Loucy (cell line): ENCODE data around the gene DDN.

ENCODE experiments used
- H2AFZ ChIP-seq: fragments of 200-600 bp; sonication (generic); 2 replicates; pipeline ENCODE4 v1.6.0; 2016; ENCODE audit warnings: antibody characterized with exemption, mild to moderate bottlenecking, low read length, moderate library complexity
- H3F3A ChIP-seq: fragments of 200-600 bp; 2 replicates; pipeline ENCODE4 v1.6.0; 2016; ENCODE audit warnings: antibody characterized with exemption, low read depth, mild to moderate bottlenecking
- H3K27me3 ChIP-seq: fragments of 200-600 bp; sonication (generic); 2 replicates; pipeline ENCODE4 v1.6.1; 2014; ENCODE audit warnings: low read length, mild to moderate bottlenecking; ENCODE audit not compliant: insufficient read depth, poor library complexity, severe bottlenecking
- H3K36me3 ChIP-seq: fragments of 200-600 bp; sonication (generic); 2 replicates; pipeline ENCODE4 v1.6.1; 2016; ENCODE audit warnings: low read length; ENCODE audit not compliant: insufficient read depth
- H3K4me1 ChIP-seq: fragments of 200-600 bp; sonication (generic); 2 replicates; pipeline ENCODE4 v1.5.1; 2014; ENCODE audit warnings: low read length, mild to moderate bottlenecking; ENCODE audit not compliant: insufficient read depth, poor library complexity, severe bottlenecking
- H3K4me2 ChIP-seq: fragments of 200-600 bp; sonication (generic); 2 replicates; pipeline ENCODE4 v1.6.0; 2014; ENCODE audit warnings: antibody characterized with exemption, low read length, low read depth, mild to moderate bottlenecking; ENCODE audit not compliant: poor library complexity, severe bottlenecking
- H3K4me3 ChIP-seq: fragments of 200-600 bp; sonication (generic); 2 replicates; pipeline ENCODE4 v1.5.1; 2014; ENCODE audit warnings: low read length, mild to moderate bottlenecking, mixed read lengths; ENCODE audit not compliant: poor library complexity, severe bottlenecking
- H3K79me2 ChIP-seq: fragments of 200-600 bp; sonication (generic); 2 replicates; pipeline ENCODE4 v1.6.1; 2014; ENCODE audit warnings: low read length; ENCODE audit not compliant: insufficient read depth
- H3K9ac ChIP-seq: fragments of 200-600 bp; sonication (generic); 2 replicates; pipeline ENCODE4 v1.6.0; 2014; ENCODE audit warnings: mild to moderate bottlenecking, low read depth, low read length, moderate library complexity; ENCODE audit not compliant: poor library complexity, severe bottlenecking
- H3K9me2 ChIP-seq: fragments of 200-600 bp; sonication (generic); replicated peaks from 2 replicates; pipeline ENCODE4 v1.6.1; 2016; ENCODE audit warnings: low read depth, low read length, mixed read lengths
- H3K9me3 ChIP-seq: fragments of 200-600 bp; sonication (generic); 2 replicates; pipeline ENCODE4 v1.6.1; 2014; ENCODE audit warnings: mild to moderate bottlenecking, antibody characterized with exemption, low read length, low read depth; ENCODE audit not compliant: insufficient read depth
- H4K20me1 ChIP-seq: fragments of 200-600 bp; sonication (generic); 2 replicates; pipeline ENCODE4 v1.6.0; 2014; ENCODE audit warnings: antibody characterized with exemption, low read length, mild to moderate bottlenecking; ENCODE audit not compliant: insufficient read depth, poor library complexity, severe bottlenecking
- CTCF ChIP-seq: fragments of 200-600 bp; sonication (generic); conservative IDR thresholded peaks from 2 replicates; pipeline ENCODE4 v1.5.1; 2014; ENCODE audit warnings: mild to moderate bottlenecking, antibody characterized with exemption, low read length
- EZH2phosphoT487 ChIP-seq: fragments of 200-600 bp; IDR thresholded peaks from 2 replicates; pipeline ENCODE4 v1.6.1; 2018; ENCODE audit warnings: antibody characterized with exemption, mild to moderate bottlenecking, moderate library complexity, borderline replicate concordance

DDN gene

DNA sequence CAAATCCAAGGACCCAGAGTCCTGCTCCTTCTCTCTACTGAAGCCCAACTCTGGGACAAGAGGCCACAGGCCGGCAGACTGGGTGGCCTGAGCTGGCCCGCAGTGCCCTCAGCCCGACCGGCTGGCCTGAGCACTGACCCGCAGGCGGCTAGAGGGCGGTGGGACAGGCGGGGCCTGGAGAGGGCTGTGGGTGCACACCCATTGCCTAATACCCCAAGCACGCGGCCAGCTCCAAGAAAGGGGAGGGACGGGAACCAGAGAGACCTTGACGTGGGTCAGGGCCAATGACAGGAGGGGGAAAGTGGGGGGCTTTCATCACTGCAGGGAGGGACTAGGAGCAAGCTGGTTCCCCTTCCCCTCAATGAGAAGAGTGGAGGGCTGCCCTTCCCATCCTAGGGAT is 25.6 kb downstream of the DDN start:
- Histone ChIP-seq H3K4me2 (no peak overlapping the region), H3F3A (no peaks in the 10 kb centered on the region), H3K27me3 (peaks cover 8% of the 10 kb centered on the region), H4K20me1 (no peaks in the 10 kb centered on the region), H3K9me2 (no peaks in the 10 kb centered on the region), H3K36me3 (no peaks in the 10 kb centered on the region), H3K4me1 (peaks cover 4% of the 10 kb centered on the region), H3K4me3 (no peak overlapping the region), H2AFZ (no peak overlapping the region), H3K9me3 (no peaks in the 10 kb centered on the region), H3K79me2 (no peaks in the 10 kb centered on the region), H3K9ac (no peak overlapping the region)
- no peak for TF ChIP-seq EZH2phosphoT487
- TF ChIP-seq CTCF: no peak

DNA sequence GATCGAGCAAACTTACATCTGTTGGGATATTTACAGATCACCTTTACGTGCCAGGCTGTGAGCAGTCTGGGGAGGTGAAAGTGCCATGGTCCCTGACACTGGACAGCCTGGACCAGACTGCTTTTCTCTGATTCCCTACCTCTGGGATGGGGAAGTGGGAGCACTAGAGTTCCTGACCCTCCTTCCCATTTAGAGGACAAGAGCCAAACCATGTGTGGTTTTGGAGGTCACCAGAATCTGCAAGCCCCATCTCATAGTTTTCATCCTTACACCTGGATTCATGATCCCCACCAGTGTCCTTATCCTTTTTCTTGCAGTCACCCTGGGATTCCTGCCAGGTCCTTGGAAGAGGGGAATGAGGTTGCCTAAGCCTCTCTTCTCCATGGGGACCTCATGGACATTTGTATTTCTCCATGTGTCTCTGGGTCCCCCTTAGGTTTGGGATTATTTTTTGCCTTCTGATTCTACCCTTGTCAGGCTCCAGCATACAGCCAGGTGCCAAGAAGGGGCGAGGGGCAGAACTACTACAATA is 26.2 kb downstream of the DDN start:
- H3K27me3 ChIP-seq: peaks cover 8% of the 10 kb centered on the region
- H3K4me3 ChIP-seq: no peak overlapping the region
- H4K20me1 ChIP-seq: no peaks in the 10 kb centered on the region
- H3K4me1 ChIP-seq: peaks cover 4% of the 10 kb centered on the region
- no peak overlapping the region for H3K4me2 ChIP-seq
- H3K79me2 ChIP-seq: no peaks in the 10 kb centered on the region
- no peak overlapping the region for H2AFZ ChIP-seq
- H3F3A ChIP-seq: no peaks in the 10 kb centered on the region
- TF ChIP-seq CTCF: no peak; the same call in 1 of the 2 replicates
- no peak for TF ChIP-seq EZH2phosphoT487
- no peaks in the 10 kb centered on the region for H3K36me3 ChIP-seq
- H3K9me2 ChIP-seq: no peaks in the 10 kb centered on the region
- H3K9ac ChIP-seq: no peak overlapping the region
- no peaks in the 10 kb centered on the region for H3K9me3 ChIP-seq

GRCh38 chr12:48972213-48972951 is 26.8 kb downstream of the DDN start:
- Histone ChIP-seq H3K79me2 (no peaks in the 10 kb centered on the region), H3K36me3 (no peaks in the 10 kb centered on the region), H3K9me2 (no peaks in the 10 kb centered on the region), H3K27me3 (peaks cover 8% of the 10 kb centered on the region), H3K9ac (no peak overlapping the region), H4K20me1 (no peaks in the 10 kb centered on the region), H3K4me1 (no peaks in the 10 kb centered on the region), H3K4me3 (no peak overlapping the region), H2AFZ (peak overlapping the region; percentile 80; the same call in 1 of the 2 replicates), H3K4me2 (no peak overlapping the region), H3K9me3 (no peaks in the 10 kb centered on the region), H3F3A (no peaks in the 10 kb centered on the region)
- TF ChIP-seq EZH2phosphoT487: no peak
- TF ChIP-seq CTCF: peak; percentile 34
